Activated naive CD8-positive, alpha-beta T cell treated with anti-CD3 and anti-CD28 coated beads, Interleukin-2, amount 50 U/mL, for 16 hours (primary cell): ENCODE measurements around the gene ADAMTS16.

ENCODE experiments used
- DNase-seq: peaks from one replicate; pipeline ENCODE4 v3.0.0-alpha.2; 2020; ENCODE audit warnings: low read depth, low spot score

Gene ADAMTS16

GRCh38 chr5:5315068-5315980, 175.2 kb downstream of the ADAMTS16 start:
- DNase-seq, result no peak

- no peak for DNase-seq
Measured at GRCh38 chr5:5316334-5316733, 176.2 kb downstream of the ADAMTS16 start.

GRCh38 chr5:5317976-5318375, 177.8 kb downstream of the ADAMTS16 start:
- no peak for DNase-seq

- DNase-seq, result no peak
Measured at GRCh38 chr5:5318426-5319190, 178.5 kb downstream of the ADAMTS16 start.

GRCh38 chr5:5320062-5320805, 180.1 kb downstream of the ADAMTS16 start:
- no peak for DNase-seq

GRCh38 chr5:5321137-5321536, 181.0 kb downstream of the ADAMTS16 start:
- no peak for DNase-seq

- no peak for DNase-seq
Measured at GRCh38 chr5:5323551-5323950, 183.4 kb downstream of the ADAMTS16 start.

- DNase-seq, result no peak
Measured at GRCh38 chr5:5326115-5326758, 186.1 kb downstream of the ADAMTS16 start.

- DNase-seq, result no peak
Measured at GRCh38 chr5:5327126-5327525, 187.0 kb downstream of the ADAMTS16 start.

- no peak for DNase-seq
Measured at GRCh38 chr5:5330728-5331452, 190.8 kb downstream of the ADAMTS16 start.

GRCh38 chr5:5331848-5332247, 191.7 kb downstream of the ADAMTS16 start:
- no peak for DNase-seq

- DNase-seq, result no peak
Measured at GRCh38 chr5:5332287-5332686, 192.2 kb downstream of the ADAMTS16 start.

GRCh38 chr5:5335107-5335506, 195.0 kb downstream of the ADAMTS16 start:
- DNase-seq, result no peak

GRCh38 chr5:5335700-5336264, 195.7 kb downstream of the ADAMTS16 start:
- no peak for DNase-seq

GRCh38 chr5:5339257-5339656, 199.1 kb downstream of the ADAMTS16 start:
- DNase-seq, result no peak

- DNase-seq, result no peak
Measured at GRCh38 chr5:5340206-5340729, 200.1 kb downstream of the ADAMTS16 start.

GRCh38 chr5:5341531-5342292, 201.6 kb downstream of the ADAMTS16 start:
- DNase-seq, result no peak

GRCh38 chr5:5342784-5343183, 202.7 kb downstream of the ADAMTS16 start:
- no peak for DNase-seq

- no peak for DNase-seq
Measured at GRCh38 chr5:5343568-5343967, 203.4 kb downstream of the ADAMTS16 start.
